Measurements from ENCODE around the gene ANGPTL4.
"Not testable (repeated sequence)": the region's sequence is repeated elsewhere in the genome, so short reads cannot be mapped to it uniquely, and the experiment has no call there.

GRCh38 chr19:8379156-8379891 is 15.4 kb downstream of the ANGPTL4 start:
- not testable (repeated sequence) for TF ChIP-seq CTCF (IDR thresholded peaks at IDR 0.05); USF2 (IDR thresholded peaks at IDR 0.05); POLR2A (IDR thresholded peaks at IDR 0.05; ENCODE audit: low read length); CHD2 (IDR thresholded peaks at IDR 0.05; ENCODE audit: low read length, partially characterized antibody); CEBPB (IDR thresholded peaks at IDR 0.05); JUN (IDR thresholded peaks at IDR 0.05); GATA3 (IDR thresholded peaks at IDR 0.05; ENCODE audit: borderline replicate concordance); RAD21 (conservative IDR thresholded peaks at IDR 0.05 in 1 of 2, IDR thresholded peaks at IDR 0.05 in 1 of 2); EP300 (IDR thresholded peaks at IDR 0.05); MYC (IDR thresholded peaks at IDR 0.05; ENCODE audit: borderline replicate concordance, low read length)

All from A549 (cell line).